HepG2 (cell line): ENCODE data around the gene LAMA5. TPM values are rescaled to one million over a fixed set of nuclear protein-coding genes. Genes with fewer than 3 reads are reported as not detected.

Experiments used
- ATAC-seq: fragments of 200-7000 bp; cut with Tn5 transposase; 3 replicates; pipeline ENCODE4 v1.9.1; 2020; ENCODE audit warnings: mild to moderate bottlenecking, moderate library complexity
- BruUV-seq: library from RNA; stranded (reverse); fragments of 400-500 nt; replicated peaks from 2 replicates; lab custom pipeline; 2021; lab: Mats Ljungman, UMichigan
- CTCF ChIA-PET: fragments of 300-600 bp; formaldehyde crosslinking; extraction: SDS; loops from one replicate; lab custom pipeline; 2021; ENCODE audit warnings: low total read pairs, inconsistent platforms, low intra/inter-chr PET ratio; lab: Yijun Ruan, JAX
- POLR2A ChIA-PET: fragments of 350-600 bp; sonication (Branson Sonifier 250); formaldehyde crosslinking; loops from one replicate; lab custom pipeline; 2020; ENCODE audit warnings: antibody characterized with exemption, inconsistent platforms; lab: Yijun Ruan, JAX
- DNase-seq: peaks from one replicate; pipeline ENCODE4 v3.0.0-alpha.2; 2015; ENCODE audit warnings: low spot score
- FAIRE-seq: peaks from 3 replicates; lab custom pipeline; 2011; peaks lifted over from hg19 to GRCh38; lab: Jason Lieb, UNC
- H2AFZ ChIP-seq: one replicate; pipeline ENCODE4 v1.6.1; 2011; ENCODE audit warnings: low read length, inconsistent platforms
- H3K27ac ChIP-seq: fragments of 300-600 bp; 3 replicates; pipeline ENCODE4 v1.8.0; 2011; ENCODE audit warnings: mixed run types, mild to moderate bottlenecking, mixed read lengths, low read length, inconsistent platforms; ENCODE audit not compliant: insufficient read depth; ENCODE audit errors: extremely low read length
- H3K27me3 ChIP-seq, 2 experiments: fragments of 200-600 bp in 1 of 2; 2 replicates in 1 of 2; 3 replicates in 1 of 2; pipeline versions ENCODE4 v1.6.0 to v1.8.0; 2011; ENCODE audit warnings: low read length in 2 of 2, mild to moderate bottlenecking in 2 of 2, moderate library complexity in 2 of 2, inconsistent platforms in 1 of 2; ENCODE audit not compliant: insufficient read depth in 2 of 2, control insufficient read depth in 1 of 2
- H3K36me3 ChIP-seq, 2 experiments: fragments of 200-600 bp in 1 of 2; replicated peaks in 1 of 2; 2 replicates in 1 of 2; 3 replicates in 1 of 2; pipeline versions ENCODE4 v1.5.1 to v1.8.0; 2011; ENCODE audit warnings: low read length in 2 of 2, inconsistent platforms in 1 of 2; ENCODE audit not compliant: insufficient read depth in 2 of 2, control insufficient read depth in 1 of 2
- H3K4me1 ChIP-seq: 2 replicates; pipeline ENCODE4 v1.5.1; 2012; ENCODE audit warnings: low read length, inconsistent platforms; ENCODE audit not compliant: insufficient read depth
- H3K4me2 ChIP-seq: 2 replicates; pipeline ENCODE4 v1.6.0; 2011; ENCODE audit warnings: low read depth, low read length, inconsistent platforms
- H3K4me3 ChIP-seq, 3 experiments: fragments of 200-600 bp in 1 of 3; sonication (generic), shearing (Covaris generic) in 1 of 3; replicated peaks in 1 of 3; 2 replicates each; pipeline ENCODE4 v1.5.1; 2011 to 2016; ENCODE audit warnings: low read length in 3 of 3, inconsistent platforms in 2 of 3, low read depth in 2 of 3, mild to moderate bottlenecking in 2 of 3, control low read depth in 1 of 3, mixed read lengths in 1 of 3; ENCODE audit not compliant: insufficient read depth in 1 of 3
- H3K79me2 ChIP-seq: one replicate; pipeline ENCODE4 v1.6.1; 2011; ENCODE audit warnings: low read length, inconsistent platforms; ENCODE audit not compliant: insufficient read depth
- H3K9ac ChIP-seq: 2 replicates; pipeline ENCODE4 v1.6.0; 2011; ENCODE audit warnings: mild to moderate bottlenecking, low read depth, low read length, inconsistent platforms; ENCODE audit not compliant: insufficient read depth
- H3K9me3 ChIP-seq: 2 replicates; pipeline ENCODE4 v1.5.1; 2012; ENCODE audit warnings: mild to moderate bottlenecking, low read length
- H4K20me1 ChIP-seq: 2 replicates; pipeline ENCODE4 v1.6.0; 2011; ENCODE audit warnings: inconsistent platforms, mild to moderate bottlenecking, low read length, moderate library complexity; ENCODE audit not compliant: insufficient read depth
- ARID3A ChIP-seq: IDR thresholded peaks from 2 replicates; pipeline ENCODE4 v1.6.1; 2012; ENCODE audit warnings: low read depth, low read length, improper control_type of control experiment
- E2F1 ChIP-seq: sonication (generic); formaldehyde crosslinking; IDR thresholded peaks from 2 replicates; pipeline ENCODE4 v1.5.0; 2020; ENCODE audit warnings: missing genetic modification reagents
- EZH2 ChIP-seq: conservative IDR thresholded peaks from 2 replicates; pipeline ENCODE4 v1.6.1; 2012; ENCODE audit warnings: mild to moderate bottlenecking, low read depth, low read length, moderate library complexity
- KIAA2018 ChIP-seq: sonication (generic); formaldehyde crosslinking; IDR thresholded peaks from 2 replicates; pipeline ENCODE4 v1.5.0; 2020; ENCODE audit warnings: mild to moderate bottlenecking, missing genetic modification reagents, borderline replicate concordance
- MXD1 ChIP-seq: sonication (generic); formaldehyde crosslinking; IDR thresholded peaks from 2 replicates; pipeline ENCODE4 v1.4.0; 2020; ENCODE audit warnings: mild to moderate bottlenecking, missing genetic modification reagents
- NBN ChIP-seq: fragments of 450-650 bp; conservative IDR thresholded peaks from 2 replicates; pipeline ENCODE4 v1.6.1; 2017
- RBFOX2 ChIP-seq: fragments of 200-400 bp; formaldehyde crosslinking; IDR thresholded peaks from 2 replicates; pipeline ENCODE4 v1.6.1; 2017; ENCODE audit warnings: low read depth, mild to moderate bottlenecking, low read length
- RFXANK ChIP-seq: IDR thresholded peaks from 2 replicates; pipeline ENCODE4 v1.6.1; 2016
- TRIM22 ChIP-seq: fragments of 450-650 bp; IDR thresholded peaks from 2 replicates; pipeline ENCODE4 v1.6.1; 2017
- ZBTB7B ChIP-seq: sonication (generic); formaldehyde crosslinking; IDR thresholded peaks from 2 replicates; pipeline ENCODE4 v1.4.0; 2020; ENCODE audit warnings: missing genetic modification reagents
- ZNF761 ChIP-seq: sonication (generic); formaldehyde crosslinking; conservative IDR thresholded peaks from 2 replicates; pipeline ENCODE4 v1.4.0; 2020; ENCODE audit warnings: mild to moderate bottlenecking, missing genetic modification reagents
- ZNF768 ChIP-seq: sonication (generic); formaldehyde crosslinking; IDR thresholded peaks from 2 replicates; pipeline ENCODE4 v1.4.0; 2020; ENCODE audit warnings: missing genetic modification reagents
- WGBS: methylation state at CpG from one replicate; pipeline ENCODE4 v1.1.6; 2017; ENCODE audit warnings: low lambda C conversion rate; 5-methylcytosine and 5-hydroxymethylcytosine counted together
- in situ Hi-C: cut with HindIII; loops from 2 replicates; pipeline ENCODE4 v1.10.0; 2017; ENCODE audit warnings: low pct_unique_long_range_greater_than_20kb; ENCODE audit not compliant: extremely low pct_ligation_motif_present
- intact Hi-C: fragments of 100-400 bp; cut with micrococcal nuclease; formaldehyde crosslinking; loops from one replicate; pipeline ENCODE4 v1.10.0; 2022; ENCODE audit not compliant: unreplicated experiment
- polyA plus RNA-seq, 8 experiments: library from polyadenylated mRNA; depleted of rRNA in 3 of 8; stranded (reverse) in 7 of 8; unstranded in 1 of 8; fragments of >200 nt; fragmentation: Illumina TruSeq in 4 of 8; extraction: Trizol in 4 of 8; gene quantifications; 2 replicates each; pipeline versions ENCODE4 v1.2.1 to v1.2.3, GENCODE V29; 2011 to 2016; ENCODE audit warnings: low read depth in 4 of 8, missing spikeins in 1 of 8, mixed read lengths in 1 of 8; ENCODE audit not compliant: insufficient read depth in 1 of 8
- total RNA-seq, 5 experiments: library from RNA; depleted of rRNA; stranded (reverse); fragments of >200 nt; fragmentation: Illumina TruSeq; extraction: Trizol; gene quantifications; 2 replicates each; pipeline ENCODE4 v1.2.3, GENCODE V29; 2016; ENCODE audit warnings: low read depth in 1 of 5

LAMA5 gene
- total and polyA plus RNA-seq, 2 of the 13 experiments (the other 11 are each of a cell fraction or from before 2014, with no cell fraction given): 21.0 to 44.7 TPM

GRCh38 chr20:62314711-62315302, 52.3 kb downstream of the LAMA5 start:
- H3K4me1 ChIP-seq: no peaks in the 10 kb centered on the region
- no peak overlapping the region for H2AFZ ChIP-seq
- no peaks in the 10 kb centered on the region for H3K9me3 ChIP-seq
- intact Hi-C loops (no loop called here), in situ Hi-C loops (no loop called here)
- no peak overlapping the region for H3K4me3 ChIP-seq
- ChIA-PET CTCF (no interaction called here), POLR2A (interaction anchor here (1.3 to 1.4 kb wide), 2 partner anchors 11 to 61 kb away, joined by 4 to 6 read pairs; no protein-coding TSS in a partner anchor)
- no TSS peak for BruUV-seq
- no peak for FAIRE-seq
- no peaks in the 10 kb centered on the region; the same call in 1 of the 2 replicates for H4K20me1 ChIP-seq
- WGBS: 97% methylated on average over 19 of the region's 25 CpGs
- H3K27ac ChIP-seq: no peak overlapping the region
- DNase-seq: no peak
- no peak for ATAC-seq
- no peak overlapping the region for H3K9ac ChIP-seq
- no peak overlapping the region for H3K4me2 ChIP-seq
- H3K27me3 ChIP-seq: no peaks in the 10 kb centered on the region
- H3K36me3 ChIP-seq: peaks cover 59 to 83% of the 10 kb centered on the region in 2 experiments
- no peaks in the 10 kb centered on the region for H3K79me2 ChIP-seq
- TF ChIP-seq NBN (0 out of 2 replicates have a peak, but pooled peaks have one; percentile 26), ZNF761 (CRISPR knock-in tag) (no peak), TRIM22 (no peak), ZBTB7B (CRISPR knock-in tag) (no peak), RFXANK (CRISPR knock-in tag) (no peak), MXD1 (CRISPR knock-in tag) (no peak), KIAA2018 (CRISPR knock-in tag) (no peak), EZH2 (no peak), RBFOX2 (0 out of 2 replicates have a peak, but pooled peaks have one; percentile 12), ARID3A (no peak), ZNF768 (peak; percentile 13; the same call in 1 of the 2 replicates), E2F1 (no peak)
